H1 (cell line): Measurements from ENCODE around the gene ATE1. TPM values are rescaled to one million over a fixed set of nuclear protein-coding genes. Genes with fewer than 3 reads are reported as not detected.

Experiments
- JUND ChIP-seq: IDR thresholded peaks from 2 replicates; pipeline ENCODE4 v1.6.1; 2011; ENCODE audit warnings: mild to moderate bottlenecking, improper control_type of control experiment, low read length
- polyA plus RNA-seq, 7 experiments: library from polyadenylated mRNA; depleted of rRNA in 3 of 7; stranded (reverse) in 5 of 7; unstranded in 2 of 7; fragments of >200 nt in 5 of 7; fragments of 200-250 nt in 2 of 7; gene quantifications; 1 replicate in 5 of 7; 2 replicates in 1 of 7; 4 replicates in 1 of 7; pipeline versions ENCODE4 v1.2.1 to v1.2.3, GENCODE V29; 2011 to 2013; ENCODE audit warnings: missing spikeins in 2 of 7, mixed read lengths in 2 of 7
- total RNA-seq: library from RNA; stranded (reverse); fragmentation: NEBNext Ultra II Directional; extraction: Animal tissue kit (Norgen Biotek cat#: 25700); gene quantifications from 2 replicates; pipeline ENCODE4 v1.2.1, GENCODE V29; 2021
- TF ChIP-seq, protein P1 (sequence below): fragments of 300-600 bp; sonication (generic); IDR thresholded peaks from 2 replicates; pipeline ENCODE4 v1.7.1; 2012; ENCODE audit warnings: low read length, moderate library complexity, mild to moderate bottlenecking, inconsistent platforms; ENCODE audit not compliant: insufficient replicate concordance

Gene ATE1
- total and polyA plus RNA-seq, 2 of the 8 experiments (the other 6 are each of a cell fraction or from before 2014, with no cell fraction given): 8.8 to 26.9 TPM

DNA sequence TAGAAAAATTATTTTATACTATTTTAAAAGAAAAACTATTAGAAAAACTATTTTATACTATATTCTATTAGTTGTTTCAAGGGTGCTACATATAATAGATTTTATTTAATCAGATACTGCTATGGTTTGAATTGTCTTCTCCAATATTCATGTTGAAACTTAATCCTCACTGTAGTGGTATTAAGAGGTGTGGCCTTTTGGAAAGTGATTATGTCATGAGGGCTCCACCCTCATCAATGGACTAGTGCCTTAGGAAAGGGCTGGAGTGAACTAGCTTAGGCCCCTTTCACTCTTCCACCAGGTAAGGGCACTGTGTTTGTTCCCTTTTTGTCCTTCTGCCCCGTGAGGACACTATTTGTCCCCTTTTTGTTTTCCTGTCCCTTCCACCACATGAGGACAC, 111.6 kb downstream of the ATE1 start (continued):
- TF ChIP-seq, protein P1, sequence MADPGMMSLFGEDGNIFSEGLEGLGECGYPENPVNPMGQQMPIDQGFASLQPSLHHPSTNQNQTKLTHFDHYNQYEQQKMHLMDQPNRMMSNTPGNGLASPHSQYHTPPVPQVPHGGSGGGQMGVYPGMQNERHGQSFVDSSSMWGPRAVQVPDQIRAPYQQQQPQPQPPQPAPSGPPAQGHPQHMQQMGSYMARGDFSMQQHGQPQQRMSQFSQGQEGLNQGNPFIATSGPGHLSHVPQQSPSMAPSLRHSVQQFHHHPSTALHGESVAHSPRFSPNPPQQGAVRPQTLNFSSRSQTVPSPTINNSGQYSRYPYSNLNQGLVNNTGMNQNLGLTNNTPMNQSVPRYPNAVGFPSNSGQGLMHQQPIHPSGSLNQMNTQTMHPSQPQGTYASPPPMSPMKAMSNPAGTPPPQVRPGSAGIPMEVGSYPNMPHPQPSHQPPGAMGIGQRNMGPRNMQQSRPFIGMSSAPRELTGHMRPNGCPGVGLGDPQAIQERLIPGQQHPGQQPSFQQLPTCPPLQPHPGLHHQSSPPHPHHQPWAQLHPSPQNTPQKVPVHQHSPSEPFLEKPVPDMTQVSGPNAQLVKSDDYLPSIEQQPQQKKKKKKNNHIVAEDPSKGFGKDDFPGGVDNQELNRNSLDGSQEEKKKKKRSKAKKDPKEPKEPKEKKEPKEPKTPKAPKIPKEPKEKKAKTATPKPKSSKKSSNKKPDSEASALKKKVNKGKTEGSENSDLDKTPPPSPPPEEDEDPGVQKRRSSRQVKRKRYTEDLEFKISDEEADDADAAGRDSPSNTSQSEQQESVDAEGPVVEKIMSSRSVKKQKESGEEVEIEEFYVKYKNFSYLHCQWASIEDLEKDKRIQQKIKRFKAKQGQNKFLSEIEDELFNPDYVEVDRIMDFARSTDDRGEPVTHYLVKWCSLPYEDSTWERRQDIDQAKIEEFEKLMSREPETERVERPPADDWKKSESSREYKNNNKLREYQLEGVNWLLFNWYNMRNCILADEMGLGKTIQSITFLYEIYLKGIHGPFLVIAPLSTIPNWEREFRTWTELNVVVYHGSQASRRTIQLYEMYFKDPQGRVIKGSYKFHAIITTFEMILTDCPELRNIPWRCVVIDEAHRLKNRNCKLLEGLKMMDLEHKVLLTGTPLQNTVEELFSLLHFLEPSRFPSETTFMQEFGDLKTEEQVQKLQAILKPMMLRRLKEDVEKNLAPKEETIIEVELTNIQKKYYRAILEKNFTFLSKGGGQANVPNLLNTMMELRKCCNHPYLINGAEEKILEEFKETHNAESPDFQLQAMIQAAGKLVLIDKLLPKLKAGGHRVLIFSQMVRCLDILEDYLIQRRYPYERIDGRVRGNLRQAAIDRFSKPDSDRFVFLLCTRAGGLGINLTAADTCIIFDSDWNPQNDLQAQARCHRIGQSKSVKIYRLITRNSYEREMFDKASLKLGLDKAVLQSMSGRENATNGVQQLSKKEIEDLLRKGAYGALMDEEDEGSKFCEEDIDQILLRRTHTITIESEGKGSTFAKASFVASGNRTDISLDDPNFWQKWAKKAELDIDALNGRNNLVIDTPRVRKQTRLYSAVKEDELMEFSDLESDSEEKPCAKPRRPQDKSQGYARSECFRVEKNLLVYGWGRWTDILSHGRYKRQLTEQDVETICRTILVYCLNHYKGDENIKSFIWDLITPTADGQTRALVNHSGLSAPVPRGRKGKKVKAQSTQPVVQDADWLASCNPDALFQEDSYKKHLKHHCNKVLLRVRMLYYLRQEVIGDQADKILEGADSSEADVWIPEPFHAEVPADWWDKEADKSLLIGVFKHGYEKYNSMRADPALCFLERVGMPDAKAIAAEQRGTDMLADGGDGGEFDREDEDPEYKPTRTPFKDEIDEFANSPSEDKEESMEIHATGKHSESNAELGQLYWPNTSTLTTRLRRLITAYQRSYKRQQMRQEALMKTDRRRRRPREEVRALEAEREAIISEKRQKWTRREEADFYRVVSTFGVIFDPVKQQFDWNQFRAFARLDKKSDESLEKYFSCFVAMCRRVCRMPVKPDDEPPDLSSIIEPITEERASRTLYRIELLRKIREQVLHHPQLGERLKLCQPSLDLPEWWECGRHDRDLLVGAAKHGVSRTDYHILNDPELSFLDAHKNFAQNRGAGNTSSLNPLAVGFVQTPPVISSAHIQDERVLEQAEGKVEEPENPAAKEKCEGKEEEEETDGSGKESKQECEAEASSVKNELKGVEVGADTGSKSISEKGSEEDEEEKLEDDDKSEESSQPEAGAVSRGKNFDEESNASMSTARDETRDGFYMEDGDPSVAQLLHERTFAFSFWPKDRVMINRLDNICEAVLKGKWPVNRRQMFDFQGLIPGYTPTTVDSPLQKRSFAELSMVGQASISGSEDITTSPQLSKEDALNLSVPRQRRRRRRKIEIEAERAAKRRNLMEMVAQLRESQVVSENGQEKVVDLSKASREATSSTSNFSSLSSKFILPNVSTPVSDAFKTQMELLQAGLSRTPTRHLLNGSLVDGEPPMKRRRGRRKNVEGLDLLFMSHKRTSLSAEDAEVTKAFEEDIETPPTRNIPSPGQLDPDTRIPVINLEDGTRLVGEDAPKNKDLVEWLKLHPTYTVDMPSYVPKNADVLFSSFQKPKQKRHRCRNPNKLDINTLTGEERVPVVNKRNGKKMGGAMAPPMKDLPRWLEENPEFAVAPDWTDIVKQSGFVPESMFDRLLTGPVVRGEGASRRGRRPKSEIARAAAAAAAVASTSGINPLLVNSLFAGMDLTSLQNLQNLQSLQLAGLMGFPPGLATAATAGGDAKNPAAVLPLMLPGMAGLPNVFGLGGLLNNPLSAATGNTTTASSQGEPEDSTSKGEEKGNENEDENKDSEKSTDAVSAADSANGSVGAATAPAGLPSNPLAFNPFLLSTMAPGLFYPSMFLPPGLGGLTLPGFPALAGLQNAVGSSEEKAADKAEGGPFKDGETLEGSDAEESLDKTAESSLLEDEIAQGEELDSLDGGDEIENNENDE: no peak
- no peak for TF ChIP-seq JUND
